ENCODE measurements around the gene ADGRA1. TPM values are rescaled to one million over a fixed set of nuclear protein-coding genes. Genes with fewer than 3 reads are reported as not detected.

ADGRA1 gene
- total and polyA plus RNA-seq, 2 of the 13 experiments (the other 11 are each of a cell fraction or from before 2014, with no cell fraction given), result not detected

- in situ Hi-C loops (cut with HindIII; ENCODE audit: extremely low pct_ligation_motif_present, low pct_unique_long_range_greater_than_20kb), result no loop called here
- no TSS peak for BruUV-seq (replicated peaks)
- 12% methylated on average over 17 of the region's 18 CpGs for whole genome bisulfite sequencing (ENCODE audit: low lambda C conversion rate)
- intact Hi-C loops (cut with micrococcal nuclease; ENCODE audit: unreplicated experiment), result no loop called here
- Histone ChIP-seq H3K27me3 (ENCODE audit: control insufficient read depth in 1 of 2, insufficient read depth in 2 of 2, low read length in 2 of 2) (peaks cover 26 to 86% of the 10 kb centered on the region in 2 experiments; a peak in 4 of 5 replicates), H3K9me3 (ENCODE audit: low read length) (no peaks in the 10 kb centered on the region), H3K4me3 (replicated peaks in 1 of 3; ENCODE audit: insufficient read depth in 1 of 3, low read depth in 2 of 3, low read length in 3 of 3) (no peak overlapping the region), H3K27ac (ENCODE audit: extremely low read length, insufficient read depth, low read length) (no peak overlapping the region), H3K4me2 (ENCODE audit: low read depth, low read length) (no peak overlapping the region), H3K79me2 (ENCODE audit: insufficient read depth, low read length) (no peaks in the 10 kb centered on the region), H4K20me1 (ENCODE audit: insufficient read depth, low read length) (no peaks in the 10 kb centered on the region), H2AFZ (ENCODE audit: low read length) (no peak overlapping the region), H3K9ac (ENCODE audit: insufficient read depth, low read depth, low read length) (no peak overlapping the region), H3K36me3 (replicated peaks in 1 of 2; ENCODE audit: control insufficient read depth in 1 of 2, insufficient read depth in 2 of 2, low read length in 2 of 2) (no peaks in the 10 kb centered on the region), H3K4me1 (ENCODE audit: insufficient read depth, low read length) (no peaks in the 10 kb centered on the region)
- no peak for ATAC-seq
- POLR2A ChIA-PET, result no interaction called here
- CTCF ChIA-PET (ENCODE audit: low intra/inter-chr PET ratio, low total read pairs), result no interaction called here
- TF ChIP-seq POGK (CRISPR knock-in tag; conservative IDR thresholded peaks at IDR 0.05) (no peak), ELF4 (CRISPR knock-in tag; IDR thresholded peaks at IDR 0.05; ENCODE audit: borderline replicate concordance) (no peak), NFE2L1 (CRISPR knock-in tag; IDR thresholded peaks at IDR 0.05; ENCODE audit: borderline replicate concordance) (no peak), ZIK1 (CRISPR knock-in tag; IDR thresholded peaks at IDR 0.05; ENCODE audit: borderline replicate concordance, low read depth) (no peak), SOX6 (IDR thresholded peaks at IDR 0.05) (no peak), SOX6 (CRISPR knock-in tag; IDR thresholded peaks at IDR 0.05) (no peak), YEATS4 (CRISPR knock-in tag; IDR thresholded peaks at IDR 0.05; ENCODE audit: borderline replicate concordance) (no peak), GTF2F1 (IDR thresholded peaks at IDR 0.05; ENCODE audit: low read length) (no peak), KLF12 (CRISPR knock-in tag; IDR thresholded peaks at IDR 0.05; ENCODE audit: borderline replicate concordance) (no peak), NR3C1 (CRISPR knock-in tag; IDR thresholded peaks at IDR 0.05) (no peak), DR1 (CRISPR knock-in tag; IDR thresholded peaks at IDR 0.05) (no peak), ZBTB8A (CRISPR knock-in tag; IDR thresholded peaks at IDR 0.05; ENCODE audit: borderline replicate concordance, low read depth) (no peak), ZNF605 (CRISPR knock-in tag; IDR thresholded peaks at IDR 0.05) (no peak), ZMYM3 (CRISPR knock-in tag; IDR thresholded peaks at IDR 0.05) (no peak), SALL2 (CRISPR knock-in tag; IDR thresholded peaks at IDR 0.05) (no peak), HNF4G (IDR thresholded peaks at IDR 0.05; ENCODE audit: borderline replicate concordance, low read depth, low read length) (no peak), HNF4G (CRISPR knock-in tag; IDR thresholded peaks at IDR 0.05; ENCODE audit: borderline replicate concordance, low read depth) (no peak), ZNF512B (CRISPR knock-in tag; IDR thresholded peaks at IDR 0.05; ENCODE audit: borderline replicate concordance) (no peak), ZBTB43 (CRISPR knock-in tag; conservative IDR thresholded peaks at IDR 0.05) (no peak), SNAPC2 (CRISPR knock-in tag; IDR thresholded peaks at IDR 0.05) (no peak)
- FAIRE-seq, result no peak
- no peak for DNase-seq (ENCODE audit: low spot score)
These were observed 44.9 kb upstream of the ADGRA1 start for GRCh38 chr10:133042816-133043215.

All from HepG2 (cell line).